ENCODE data around the gene TAGLN3. TPM values are rescaled to one million over a fixed set of nuclear protein-coding genes. Genes with fewer than 3 reads are reported as not detected.

TAGLN3 gene
- total and polyA plus RNA-seq, 8 donors: 0.28 to 50.7 (median 2.6) TPM

- no peak for TF ChIP-seq CTCF (IDR thresholded peaks at IDR 0.05)
- Histone ChIP-seq H3K4me1 (peaks cover 0 to 6% (median 0%) of the 10 kb centered on the region in 3 donors), H3K36me3 (peaks cover 0 to 6% (median 0%) of the 10 kb centered on the region in 3 donors), H3K27me3 (no peaks in the 10 kb centered on the region), H3K9me3 (no peaks in the 10 kb centered on the region), H3K4me3 (no peak overlapping the region), H3K27ac (peak overlapping the region in 2 of 4 donors; percentile 30 to 47)
- peak in 1 of 4 donors; percentile 32 for ATAC-seq
- intact Hi-C loops (cut with DNase I): loop anchor here in 2 of 3 donors (5.0 to 10.0 kb wide), 2 partner anchors 252 to 255 kb away; no protein-coding TSS in a partner anchor
- no peak for DNase-seq
- 20 to 30% methylated on average over 3 of the region's 3 CpGs for WGBS, 2 donors
- no peak for FAIRE-seq
Observed at GRCh38 chr3:111967068-111967467, 31.7 kb upstream of the TAGLN3 start.

GRCh38 chr3:111967651-111968274, 31.0 kb upstream of the TAGLN3 start:
- peak overlapping the region in 2 of 4 donors; percentile 30 to 47 for H3K27ac ChIP-seq
- H3K36me3 ChIP-seq: peaks cover 0 to under 1% (median 0%) of the 10 kb centered on the region in 3 donors
- peak; percentile 86 for FAIRE-seq

GRCh38 chr3:111968319-111969054, 30.2 kb upstream of the TAGLN3 start:
- ATAC-seq (no peak), FAIRE-seq (no peak), DNase-seq (no peak)
- Histone ChIP-seq H3K27me3 (no peaks in the 10 kb centered on the region), H3K4me1 (peaks cover 0 to 6% (median 0%) of the 10 kb centered on the region in 3 donors), H3K36me3 (no peaks in the 10 kb centered on the region), H3K4me3 (no peak overlapping the region), H3K9me3 (no peaks in the 10 kb centered on the region), H3K27ac (no peak overlapping the region)
- intact Hi-C loops (cut with DNase I): loop anchor here in 2 of 3 donors (5.0 to 10.0 kb wide), 2 partner anchors 254 to 256 kb away; no protein-coding TSS in a partner anchor
- 53 to 64% methylated on average over 5 of the region's 5 CpGs for WGBS, 2 donors
- no peak for TF ChIP-seq CTCF (IDR thresholded peaks at IDR 0.05)

More at GRCh38 chr3:111967651-111968274, 31.0 kb upstream of the TAGLN3 start:
- H3K4me3 ChIP-seq: no peak overlapping the region
- TF ChIP-seq CTCF (IDR thresholded peaks at IDR 0.05): peak; percentile 76 to 85 (median 78)
- peaks cover 0 to 6% (median 0%) of the 10 kb centered on the region in 3 donors for H3K4me1 ChIP-seq
- 12% methylated on average over 8 of the region's 8 CpGs for WGBS, 2 donors
- no peaks in the 10 kb centered on the region for H3K9me3 ChIP-seq
- DNase-seq (peak; percentile 65 to 85 (median 77)), ATAC-seq (peak; percentile 94 to 100 (median 97))
- intact Hi-C loops (cut with DNase I): loop anchor here in 2 of 3 donors (5.0 to 10.0 kb wide), 2 partner anchors 253 to 255 kb away; no protein-coding TSS in a partner anchor
- no peaks in the 10 kb centered on the region for H3K27me3 ChIP-seq

GRCh38 chr3:111970376-111970775, 28.3 kb upstream of the TAGLN3 start:
- FAIRE-seq: no peak
- no peak for TF ChIP-seq CTCF (IDR thresholded peaks at IDR 0.05)
- WGBS, 2 donors: 88 to 91% methylated on average over 3 of the region's 3 CpGs
- no peaks in the 10 kb centered on the region for H3K27me3 ChIP-seq
- DNase-seq: no peak
- ATAC-seq: no peak
- peaks cover 0 to 6% (median 0%) of the 10 kb centered on the region in 3 donors for H3K4me1 ChIP-seq
- no peaks in the 10 kb centered on the region for H3K36me3 ChIP-seq
- H3K9me3 ChIP-seq: no peaks in the 10 kb centered on the region
- no peak overlapping the region for H3K27ac ChIP-seq
- no peak overlapping the region for H3K4me3 ChIP-seq
- intact Hi-C loops (cut with DNase I): no loop called here
